Testis (tissue), 2 donors: ENCODE data around the gene PLCL2.

Source experiments
- POLR2A ChIP-seq: fragments of 450-650 bp; IDR thresholded peaks from one replicate; pipeline ENCODE4 v1.6.1; 2017; ENCODE audit warnings: antibody characterized with exemption, mild to moderate bottlenecking, moderate library complexity
- TF ChIP-seq, protein P1 (sequence below), 3 experiments: fragments of 450-650 bp in 2 of 3; fragments of 200-600 bp in 1 of 3; sonication (generic) in 1 of 3; IDR thresholded peaks; one replicate each; pipeline ENCODE4 v1.5.1; 2016 to 2019; ENCODE audit warnings: antibody characterized with exemption in 3 of 3, mild to moderate bottlenecking in 2 of 3, moderate library complexity in 1 of 3

- TF ChIP-seq, protein P1, sequence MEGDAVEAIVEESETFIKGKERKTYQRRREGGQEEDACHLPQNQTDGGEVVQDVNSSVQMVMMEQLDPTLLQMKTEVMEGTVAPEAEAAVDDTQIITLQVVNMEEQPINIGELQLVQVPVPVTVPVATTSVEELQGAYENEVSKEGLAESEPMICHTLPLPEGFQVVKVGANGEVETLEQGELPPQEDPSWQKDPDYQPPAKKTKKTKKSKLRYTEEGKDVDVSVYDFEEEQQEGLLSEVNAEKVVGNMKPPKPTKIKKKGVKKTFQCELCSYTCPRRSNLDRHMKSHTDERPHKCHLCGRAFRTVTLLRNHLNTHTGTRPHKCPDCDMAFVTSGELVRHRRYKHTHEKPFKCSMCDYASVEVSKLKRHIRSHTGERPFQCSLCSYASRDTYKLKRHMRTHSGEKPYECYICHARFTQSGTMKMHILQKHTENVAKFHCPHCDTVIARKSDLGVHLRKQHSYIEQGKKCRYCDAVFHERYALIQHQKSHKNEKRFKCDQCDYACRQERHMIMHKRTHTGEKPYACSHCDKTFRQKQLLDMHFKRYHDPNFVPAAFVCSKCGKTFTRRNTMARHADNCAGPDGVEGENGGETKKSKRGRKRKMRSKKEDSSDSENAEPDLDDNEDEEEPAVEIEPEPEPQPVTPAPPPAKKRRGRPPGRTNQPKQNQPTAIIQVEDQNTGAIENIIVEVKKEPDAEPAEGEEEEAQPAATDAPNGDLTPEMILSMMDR (IDR thresholded peaks at IDR 0.05), result no peak
- no peak for TF ChIP-seq POLR2A
Observed at GRCh38 chr3:17130956-17131355, 246.2 kb downstream of the PLCL2 start.
